Right lobe of liver (tissue), 6 donors: Measurements from ENCODE around the gene PHC3. TPM values are rescaled to one million over a fixed set of nuclear protein-coding genes. Genes with fewer than 3 reads are reported as not detected.
A peak's percentile ranks its signal among the peaks of the same experiment; 100 is the strongest.

Experiments used
- ATAC-seq, 4 donors: fragments of 200-7000 bp; cut with Tn5 transposase; one replicate each; pipeline ENCODE4 v1.9.1; 2020; ENCODE audit warnings: mild to moderate bottlenecking in 4 of 4, moderate library complexity in 4 of 4
- DNase-seq, 3 donors: peaks; one replicate each; pipeline ENCODE4 v3.0.0-alpha.2; 2020
- H3K27ac ChIP-seq, 3 donors: fragments of 200-600 bp; one replicate each; pipeline ENCODE4 v1.8.0; 2022
- H3K27me3 ChIP-seq, 2 donors: fragments of 200-600 bp; one replicate each; pipeline ENCODE4 v1.8.0; 2022
- H3K36me3 ChIP-seq, 4 donors: fragments of 200-600 bp; sonication (generic) in 1 of 4; one replicate each; pipeline versions ENCODE4 v1.5.1 to v1.8.0; 2017 to 2022; ENCODE audit warnings: control low read depth in 1 of 4
- H3K4me1 ChIP-seq, 4 donors: fragments of 200-600 bp; sonication (generic) in 1 of 4; one replicate each; pipeline versions ENCODE4 v1.5.1 to v1.8.0; 2017 to 2022; ENCODE audit warnings: control low read depth in 1 of 4
- H3K4me3 ChIP-seq, 3 donors: fragments of 200-600 bp; one replicate each; pipeline ENCODE4 v1.8.0; 2022
- H3K9me3 ChIP-seq, 4 donors: fragments of 200-600 bp; sonication (generic) in 1 of 4; one replicate each; pipeline versions ENCODE4 v1.5.1 to v1.8.0; 2017 to 2022; ENCODE audit warnings: control low read depth in 1 of 4
- POLR2A ChIP-seq: fragments of 450-650 bp; IDR thresholded peaks from one replicate; pipeline ENCODE4 v1.6.1; 2017; ENCODE audit warnings: antibody characterized with exemption, mild to moderate bottlenecking
- WGBS: methylation state at CpG from one replicate; pipeline ENCODE4 v1.1.6; 2018; ENCODE audit warnings: low coverage, low lambda C conversion rate; ENCODE audit not compliant: insufficient coverage; ENCODE audit errors: missing lambda C conversion rate; 5-methylcytosine and 5-hydroxymethylcytosine counted together
- intact Hi-C, 2 donors: fragments of 100-400 bp; cut with DNase I; formaldehyde crosslinking; loops; one replicate each; pipeline versions ENCODE4 v1.11.2 to v1.14.1; 2022
- total RNA-seq, 6 experiments: library from RNA; depleted of rRNA in 2 of 6; stranded (reverse); fragments of >200 nt in 2 of 6; fragmentation: NEBNext Ultra II Directional in 3 of 6; extraction: Animal tissue kit (Norgen Biotek cat#: 25700) in 3 of 6; gene quantifications; one replicate each; pipeline versions ENCODE4 v1.1.0 to v1.2.4, GENCODE V29; 2016 to 2023
- TF ChIP-seq, protein P1 (sequence below), 4 donors: fragments of 200-600 bp in 3 of 4; fragments of 450-650 bp in 1 of 4; IDR thresholded peaks; one replicate each; pipeline versions ENCODE4 v1.5.1 to v1.8.0; 2016 to 2022; ENCODE audit warnings: antibody characterized with exemption in 4 of 4, mild to moderate bottlenecking in 2 of 4
- donor health status: DM: no; HTN: yes; CAD: no.
- donor health status: DM: no; HTN: no; CAD: no.
- donor health status: DM: no; HTN: no; CAD: no.
- donor health status: DM: no; HTN: yes; CAD: no.
- donor health status: DM: no; HTN: yes; CAD: no.

The PHC3 gene
- total RNA-seq, 6 experiments from 2014 or later: 20.0 to 32.6 (median 23.5) TPM

DNA sequence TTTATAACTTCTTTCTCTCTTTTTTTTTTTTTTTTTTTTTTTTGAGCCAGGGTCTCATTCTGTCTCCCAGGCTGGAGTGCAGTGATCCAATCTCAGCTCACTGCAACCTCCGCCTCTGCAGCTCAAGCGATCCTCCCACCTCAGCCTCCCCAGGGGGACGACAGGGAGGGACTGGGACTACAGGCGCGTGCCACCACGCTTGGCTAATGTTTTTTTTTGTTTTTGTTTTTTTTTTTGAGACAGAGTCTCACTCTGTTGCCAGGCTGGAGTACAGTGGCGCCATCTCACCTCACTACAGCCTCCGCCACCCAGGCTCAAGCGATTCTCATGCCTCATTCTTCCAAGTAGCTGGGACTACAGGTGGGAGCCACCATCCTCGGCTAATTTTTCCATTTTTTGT is 23.0 kb upstream of the PHC3 start:
- intact Hi-C loops: no loop called here
- H3K4me3 ChIP-seq: no peak overlapping the region
- H3K9me3 ChIP-seq: no peaks in the 10 kb centered on the region
- no peak overlapping the region for H3K27ac ChIP-seq
- ATAC-seq: no peak
- no peaks in the 10 kb centered on the region for H3K4me1 ChIP-seq
- no peaks in the 10 kb centered on the region for H3K36me3 ChIP-seq
- DNase-seq: no peak
- H3K27me3 ChIP-seq: no peaks in the 10 kb centered on the region
- WGBS: 96% methylated on average over 6 of the region's 10 CpGs
- no peak for TF ChIP-seq POLR2A
- TF ChIP-seq, protein P1, sequence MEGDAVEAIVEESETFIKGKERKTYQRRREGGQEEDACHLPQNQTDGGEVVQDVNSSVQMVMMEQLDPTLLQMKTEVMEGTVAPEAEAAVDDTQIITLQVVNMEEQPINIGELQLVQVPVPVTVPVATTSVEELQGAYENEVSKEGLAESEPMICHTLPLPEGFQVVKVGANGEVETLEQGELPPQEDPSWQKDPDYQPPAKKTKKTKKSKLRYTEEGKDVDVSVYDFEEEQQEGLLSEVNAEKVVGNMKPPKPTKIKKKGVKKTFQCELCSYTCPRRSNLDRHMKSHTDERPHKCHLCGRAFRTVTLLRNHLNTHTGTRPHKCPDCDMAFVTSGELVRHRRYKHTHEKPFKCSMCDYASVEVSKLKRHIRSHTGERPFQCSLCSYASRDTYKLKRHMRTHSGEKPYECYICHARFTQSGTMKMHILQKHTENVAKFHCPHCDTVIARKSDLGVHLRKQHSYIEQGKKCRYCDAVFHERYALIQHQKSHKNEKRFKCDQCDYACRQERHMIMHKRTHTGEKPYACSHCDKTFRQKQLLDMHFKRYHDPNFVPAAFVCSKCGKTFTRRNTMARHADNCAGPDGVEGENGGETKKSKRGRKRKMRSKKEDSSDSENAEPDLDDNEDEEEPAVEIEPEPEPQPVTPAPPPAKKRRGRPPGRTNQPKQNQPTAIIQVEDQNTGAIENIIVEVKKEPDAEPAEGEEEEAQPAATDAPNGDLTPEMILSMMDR (IDR thresholded peaks at IDR 0.05): no peak

DNA sequence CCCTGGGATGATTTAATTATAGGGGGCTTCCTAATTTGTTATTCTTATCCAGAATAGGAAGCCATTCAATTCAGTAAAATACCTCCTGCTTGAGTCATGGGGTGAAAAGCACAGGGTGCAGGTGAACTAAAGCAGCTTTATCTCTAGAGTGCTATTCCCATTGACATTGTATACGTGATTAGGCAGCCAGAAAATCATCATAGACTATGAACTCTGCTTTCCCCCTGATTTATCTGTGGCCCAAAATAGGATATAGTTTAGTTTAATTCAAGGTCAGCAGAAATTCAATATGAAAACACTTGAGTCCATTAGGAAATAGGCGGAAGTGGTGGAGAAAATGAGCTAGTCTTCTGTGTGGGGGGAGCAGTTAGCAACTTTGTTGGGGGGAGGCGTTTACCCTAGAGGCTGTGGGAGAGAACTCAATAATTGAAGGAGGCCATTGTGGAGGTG is 22.5 kb upstream of the PHC3 start:
- TF ChIP-seq, protein P1 (IDR thresholded peaks at IDR 0.05): no peak
- no peak for TF ChIP-seq POLR2A
- Histone ChIP-seq H3K9me3 (no peaks in the 10 kb centered on the region), H3K4me3 (no peak overlapping the region), H3K27ac (no peak overlapping the region), H3K36me3 (no peaks in the 10 kb centered on the region), H3K4me1 (no peaks in the 10 kb centered on the region), H3K27me3 (no peaks in the 10 kb centered on the region)
- no peak for DNase-seq
- ATAC-seq: peak in 1 of 4 donors; percentile 48
- WGBS: 58% methylated on average over 2 of the region's 3 CpGs
- intact Hi-C loops: no loop called here

DNA sequence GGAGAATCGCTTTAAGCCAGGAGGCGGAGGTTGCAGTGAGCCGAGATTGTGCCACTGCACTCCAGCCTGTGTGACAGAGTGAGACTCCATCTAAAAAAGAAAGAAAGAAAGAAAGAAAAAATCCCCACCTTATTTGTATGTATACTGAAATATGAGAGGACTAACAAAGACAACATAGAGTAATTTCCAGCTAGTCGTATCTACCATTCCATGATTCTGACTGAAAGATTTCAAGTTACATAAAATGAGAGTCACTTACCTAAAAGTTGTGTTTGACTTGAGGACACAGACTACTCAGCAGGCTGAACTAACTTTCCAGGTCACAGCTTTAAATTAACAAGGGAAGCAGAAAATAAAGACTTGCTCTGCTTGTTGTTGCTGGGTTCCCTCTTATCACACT is 21.9 kb upstream of the PHC3 start:
- no peaks in the 10 kb centered on the region for H3K9me3 ChIP-seq
- no peaks in the 10 kb centered on the region for H3K4me1 ChIP-seq
- intact Hi-C loops: no loop called here
- DNase-seq (no peak), ATAC-seq (no peak)
- WGBS: 91% methylated on average over 4 of the region's 4 CpGs
- H3K27ac ChIP-seq: no peak overlapping the region
- no peaks in the 10 kb centered on the region for H3K27me3 ChIP-seq
- no peaks in the 10 kb centered on the region for H3K36me3 ChIP-seq
- TF ChIP-seq, protein P1 (IDR thresholded peaks at IDR 0.05): no peak
- TF ChIP-seq POLR2A: no peak
- no peak overlapping the region for H3K4me3 ChIP-seq

DNA sequence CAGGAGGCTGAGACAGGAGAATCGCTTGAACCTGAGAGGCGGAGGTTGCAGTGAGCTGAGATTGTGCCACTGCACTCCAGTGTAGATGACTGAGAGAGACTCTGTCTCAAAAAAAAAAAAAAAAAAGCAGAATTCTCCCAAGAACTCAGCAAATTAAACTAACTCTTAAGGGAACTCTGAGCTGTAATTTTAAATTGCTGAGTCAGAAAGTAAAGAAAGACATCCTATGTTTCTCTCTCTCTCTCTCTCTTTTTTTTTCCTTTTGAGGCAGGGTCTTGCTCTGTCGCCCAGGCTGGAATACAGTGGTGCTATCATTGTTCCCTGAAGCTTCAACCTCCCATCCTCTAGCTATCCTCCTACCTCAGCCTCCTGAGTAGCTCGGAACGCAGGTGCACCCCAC is 20.0 kb upstream of the PHC3 start:
- no peaks in the 10 kb centered on the region for H3K27me3 ChIP-seq
- no peaks in the 10 kb centered on the region for H3K9me3 ChIP-seq
- WGBS: 89% methylated on average over 5 of the region's 5 CpGs
- DNase-seq (no peak), ATAC-seq (no peak)
- H3K4me3 ChIP-seq: no peak overlapping the region
- H3K27ac ChIP-seq: no peak overlapping the region
- TF ChIP-seq POLR2A: no peak
- TF ChIP-seq, protein P1 (IDR thresholded peaks at IDR 0.05): no peak
- intact Hi-C loops: no loop called here
- H3K4me1 ChIP-seq: no peaks in the 10 kb centered on the region
- no peaks in the 10 kb centered on the region for H3K36me3 ChIP-seq

DNA sequence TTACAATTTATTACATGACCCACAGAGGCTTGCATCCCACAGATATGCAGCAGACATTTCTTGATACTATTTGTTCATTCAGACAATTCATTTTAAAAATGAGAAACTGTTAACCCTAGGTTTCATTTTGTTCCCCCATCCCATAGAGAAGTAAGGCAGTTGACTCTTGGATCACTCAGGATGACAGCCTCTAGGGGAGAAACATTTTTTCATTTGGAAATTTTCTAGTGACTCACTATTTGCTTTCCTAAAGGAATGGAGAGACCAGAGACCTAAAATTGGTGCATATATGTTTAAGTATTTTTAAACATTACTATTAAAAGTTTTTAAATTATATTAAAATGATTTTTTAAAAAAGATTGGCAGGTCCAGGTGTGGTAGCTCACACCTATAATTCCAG is 19.5 kb upstream of the PHC3 start:
- Histone ChIP-seq H3K27me3 (no peaks in the 10 kb centered on the region), H3K36me3 (no peaks in the 10 kb centered on the region), H3K9me3 (no peaks in the 10 kb centered on the region), H3K4me1 (no peaks in the 10 kb centered on the region), H3K27ac (no peak overlapping the region), H3K4me3 (no peak overlapping the region)
- ATAC-seq (no peak), DNase-seq (no peak)
- TF ChIP-seq, protein P1 (IDR thresholded peaks at IDR 0.05): no peak
- TF ChIP-seq POLR2A: no peak
- intact Hi-C loops: no loop called here
